ENCODE data around the gene ZNF611.
"Not testable (repeated sequence)": the region's sequence is repeated elsewhere in the genome, so short reads cannot be mapped to it uniquely, and the experiment has no call there.

The ZNF611 gene

DNA sequence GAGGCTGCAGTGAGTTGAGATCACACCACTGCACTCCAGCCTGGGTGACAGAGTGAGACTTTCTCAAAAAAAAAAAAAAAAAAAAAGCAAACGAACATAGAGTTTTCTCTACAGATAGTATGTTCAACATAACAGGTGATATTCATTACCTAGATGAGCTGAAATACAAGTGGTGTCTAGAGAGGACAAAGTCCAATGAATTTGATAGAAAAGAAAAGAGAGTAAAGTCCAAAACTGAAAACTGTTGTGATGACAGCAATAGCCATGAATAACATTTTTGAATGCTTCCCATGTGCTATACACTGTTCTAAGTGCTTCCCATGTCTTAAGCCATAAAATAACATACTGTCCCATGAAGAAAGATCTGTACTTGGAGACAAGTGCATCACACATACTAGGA, 53.6 kb downstream of the ZNF611 start:
- DNase-seq = not testable (repeated sequence)

DNA sequence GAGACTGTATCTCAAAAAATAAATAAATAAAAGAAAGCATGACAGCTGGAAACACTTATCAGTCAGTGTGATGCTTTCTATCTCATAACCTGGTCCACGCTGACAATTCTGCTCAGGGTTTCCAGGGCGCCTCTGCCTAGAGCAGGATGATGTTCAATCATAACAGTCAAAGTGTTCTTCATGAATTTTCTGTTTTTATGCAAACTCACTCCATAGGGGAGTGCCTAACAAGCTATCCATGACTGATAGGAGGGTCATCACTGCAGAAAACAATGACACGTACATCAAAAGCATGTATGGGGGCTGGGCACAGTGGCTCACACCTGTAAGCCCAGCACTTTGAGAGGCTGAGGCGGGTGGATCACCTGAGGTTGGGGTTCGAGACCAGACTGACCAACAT, 55.2 kb downstream of the ZNF611 start:
- no peak for DNase-seq

DNA sequence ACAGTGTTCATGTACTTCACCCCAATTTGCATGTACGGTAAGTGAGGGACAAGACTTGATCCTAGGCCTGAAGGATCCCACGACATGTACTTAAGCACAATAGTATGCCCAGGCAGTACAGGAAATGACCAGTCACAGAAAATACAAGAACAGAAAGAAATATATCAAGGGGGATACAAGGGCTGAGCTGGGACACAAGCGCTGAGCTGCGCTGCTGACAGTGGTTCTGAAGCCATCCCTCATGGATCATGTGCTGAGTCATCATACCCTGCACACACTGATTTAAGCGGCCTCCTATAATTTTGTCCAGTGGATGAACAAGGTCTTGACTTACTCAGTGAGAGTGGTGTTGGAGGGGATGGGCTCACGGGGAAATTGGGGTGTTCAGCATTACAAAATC, 59.6 kb downstream of the ZNF611 start:
- not testable (repeated sequence) for DNase-seq

DNA sequence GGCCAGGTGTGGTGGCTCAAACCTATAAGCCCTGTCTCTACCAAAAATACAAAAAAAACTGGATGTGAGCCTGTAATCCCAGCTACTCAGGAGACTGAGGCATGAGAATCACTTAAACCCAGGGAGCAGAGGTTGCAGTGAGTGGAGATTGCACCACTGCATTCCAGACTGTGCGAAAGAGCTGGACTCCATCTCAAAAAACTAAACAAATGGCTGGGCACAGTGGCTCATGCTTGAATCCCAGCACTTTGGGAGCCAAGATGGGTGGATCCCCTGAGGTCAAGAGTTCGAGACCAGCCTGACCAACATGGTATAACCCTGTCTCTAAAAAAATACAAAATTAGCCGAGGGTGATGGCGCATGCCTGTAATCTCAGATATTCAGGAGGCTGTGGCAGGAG, 61.8 kb downstream of the ZNF611 start:
- no peak for DNase-seq

DNA sequence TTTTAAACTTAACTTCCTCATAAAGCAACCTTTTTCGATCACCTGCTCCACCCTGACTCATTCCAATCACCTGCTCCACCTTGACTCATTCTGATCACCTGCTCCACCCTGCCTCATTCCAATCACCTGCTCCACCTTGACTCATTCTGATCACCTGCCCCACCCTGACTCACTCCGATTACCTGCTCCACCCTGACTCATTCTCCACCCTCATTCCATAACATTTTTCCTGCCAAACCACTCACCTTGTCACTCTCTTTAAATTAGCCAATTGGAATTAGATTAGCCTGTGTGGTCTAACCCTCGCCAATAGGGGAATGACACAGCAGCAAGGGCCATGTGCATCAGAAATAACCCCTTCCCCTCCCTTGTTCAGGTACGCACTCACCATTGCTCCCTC, 64.8 kb downstream of the ZNF611 start:
- no peak for DNase-seq

DNA sequence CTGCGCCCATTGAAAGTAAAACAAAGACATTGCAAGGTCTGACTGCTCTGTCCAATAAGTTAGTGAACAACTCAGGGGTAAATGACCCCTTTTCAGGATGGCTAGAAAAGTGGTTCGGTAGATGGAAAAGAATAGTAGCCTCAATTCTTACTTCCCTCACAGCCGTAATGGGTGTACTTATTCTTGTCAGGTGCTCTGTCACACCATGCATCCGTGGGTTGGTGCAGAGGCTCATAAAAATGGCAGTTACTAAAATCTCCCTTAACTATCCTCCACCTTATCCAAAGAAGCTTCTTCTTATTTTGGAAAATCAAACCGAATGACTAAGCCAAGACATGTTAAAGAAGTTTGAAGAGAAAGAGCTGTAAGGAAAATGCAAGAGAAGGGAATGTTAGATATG, 65.3 kb downstream of the ZNF611 start:
- DNase-seq = no peak

DNA sequence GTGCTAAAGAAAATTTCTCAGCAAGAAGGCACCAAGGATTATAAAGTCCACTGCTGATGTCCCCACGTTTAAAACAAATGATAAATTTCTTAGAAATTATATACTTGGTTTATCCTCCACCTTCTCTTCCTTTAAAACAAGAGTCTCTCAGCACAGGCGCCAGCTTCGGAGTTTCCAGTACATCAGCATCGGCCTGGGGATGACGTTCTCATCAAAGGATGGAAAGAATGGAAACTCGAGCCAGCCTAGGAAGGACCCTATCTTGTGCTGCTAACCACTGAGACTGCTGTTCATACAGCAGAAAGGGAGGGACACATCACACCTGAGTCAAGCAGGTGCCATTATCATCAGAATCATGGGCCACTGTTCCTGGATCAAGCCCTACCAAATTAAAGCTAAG, 66.9 kb downstream of the ZNF611 start:
- DNase-seq = no peak

DNA sequence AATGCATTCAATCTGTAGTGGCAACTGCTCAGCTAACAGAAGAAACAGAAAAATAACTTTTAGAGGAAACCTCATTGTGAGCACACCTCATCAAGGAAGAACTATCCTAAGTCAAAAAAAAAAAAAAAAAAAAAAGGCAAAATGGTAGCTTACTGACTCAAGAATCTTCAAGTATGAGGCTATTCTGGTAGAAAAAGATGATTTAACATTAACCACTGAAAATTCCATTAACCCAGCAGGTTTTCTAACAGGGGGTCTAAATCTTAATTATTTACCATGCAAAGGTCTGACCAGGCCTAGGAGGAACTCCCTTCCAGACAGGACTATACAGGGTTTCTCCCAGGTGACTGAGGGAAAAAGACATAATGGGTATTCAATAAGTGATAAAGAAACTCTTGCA, 68.3 kb downstream of the ZNF611 start:
- DNase-seq = no peak

DNA sequence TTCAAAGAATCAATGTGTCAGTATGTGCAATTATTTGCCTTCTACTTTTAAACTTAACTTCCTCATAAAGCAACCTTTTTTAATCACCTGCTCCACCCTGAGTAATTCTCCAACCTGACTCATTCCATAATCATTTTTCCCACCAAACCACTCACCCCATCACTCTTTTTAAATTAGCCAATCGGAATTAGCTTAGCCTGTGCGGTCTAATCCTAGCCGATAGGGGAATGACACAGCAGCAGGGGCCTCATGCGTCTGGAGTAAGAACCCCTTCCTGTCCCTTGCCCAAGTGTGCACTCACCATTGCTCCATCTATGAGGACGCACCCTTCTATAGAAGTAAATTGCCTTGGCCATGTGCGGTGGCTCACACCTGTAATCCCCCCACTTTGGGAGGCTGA, 69.3 kb downstream of the ZNF611 start:
- DNase-seq = no peak

DNA sequence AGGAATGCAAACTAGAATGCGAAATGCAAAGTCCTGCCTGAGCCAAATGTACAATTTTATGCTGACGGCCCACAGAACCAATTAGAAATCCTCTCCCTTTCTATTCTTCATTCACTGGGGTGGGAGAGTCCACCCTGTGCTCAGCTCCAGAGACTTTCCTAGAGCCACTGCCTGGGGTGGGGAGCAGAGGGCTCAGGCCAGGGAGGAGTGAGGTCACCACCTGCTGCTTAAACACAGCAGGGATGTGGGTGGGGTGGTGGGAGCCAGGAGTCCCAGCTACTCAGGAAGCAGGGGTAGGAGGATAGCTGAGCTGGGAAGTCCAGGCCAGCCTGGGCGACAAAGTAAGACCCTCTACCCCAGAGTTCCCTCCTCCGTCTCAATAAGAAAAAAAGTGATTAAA, 69.8 kb downstream of the ZNF611 start:
- DNase-seq = no peak

DNA sequence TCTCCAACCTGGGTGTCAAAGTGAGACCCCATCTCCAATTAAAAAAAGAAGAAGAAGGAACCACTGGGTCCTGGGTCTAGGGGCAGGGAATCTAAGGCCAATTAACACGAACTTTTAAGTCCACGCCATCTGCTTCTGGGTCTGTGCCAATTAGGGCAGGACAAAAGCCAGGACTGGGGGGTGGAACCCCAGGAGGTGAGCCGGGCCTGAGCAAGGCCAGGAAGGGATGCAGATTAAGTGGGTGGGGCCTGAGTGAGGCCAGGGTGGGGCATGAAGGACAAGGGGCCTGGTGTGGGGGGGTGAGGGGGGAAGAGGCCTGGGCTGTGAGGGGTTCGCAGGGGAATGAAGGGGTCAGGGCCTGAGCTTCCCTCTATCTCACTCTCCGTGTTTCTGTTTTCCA, 70.4 kb downstream of the ZNF611 start:
- peak in 1 of 56 donors; percentile 4 for DNase-seq

DNA sequence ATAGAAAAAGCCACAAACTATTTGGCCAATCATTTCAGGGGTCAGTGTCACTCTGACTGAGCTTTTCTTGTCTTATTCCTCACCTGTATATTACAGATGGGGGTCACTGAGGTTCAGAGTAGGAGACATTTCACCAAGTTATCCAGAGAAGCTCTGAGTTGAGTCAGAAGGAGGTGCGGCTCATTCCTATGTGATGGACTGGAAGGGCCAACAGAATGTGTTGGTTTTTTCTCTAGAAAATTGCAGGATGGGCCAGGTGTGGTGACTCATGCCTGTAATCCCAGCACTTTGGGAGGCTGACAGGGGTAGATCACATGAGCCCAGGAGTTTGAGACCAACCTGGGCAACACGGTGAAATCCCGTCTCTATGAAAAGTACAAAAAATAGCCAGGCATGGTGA, 72.2 kb downstream of the ZNF611 start:
- no peak for DNase-seq

DNA sequence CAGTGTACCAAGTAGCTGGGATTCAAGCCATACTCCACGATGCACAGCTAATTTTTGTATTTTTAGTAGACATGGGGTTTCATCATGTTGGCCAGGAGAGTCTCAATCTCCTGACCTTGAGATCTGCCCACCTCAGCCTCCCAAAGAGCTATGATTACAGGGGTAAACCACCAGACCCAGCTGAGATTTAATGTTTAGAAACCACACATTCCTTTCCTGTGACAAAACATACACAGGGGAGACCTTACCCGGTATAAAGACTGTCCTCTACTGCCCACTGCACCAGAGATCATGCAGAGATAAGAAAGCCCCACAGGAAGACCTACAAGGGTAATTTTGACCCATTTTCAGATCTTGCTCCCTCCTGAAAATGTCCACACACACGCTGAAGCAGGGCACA, 73.9 kb downstream of the ZNF611 start:
- DNase-seq = no peak

DNA sequence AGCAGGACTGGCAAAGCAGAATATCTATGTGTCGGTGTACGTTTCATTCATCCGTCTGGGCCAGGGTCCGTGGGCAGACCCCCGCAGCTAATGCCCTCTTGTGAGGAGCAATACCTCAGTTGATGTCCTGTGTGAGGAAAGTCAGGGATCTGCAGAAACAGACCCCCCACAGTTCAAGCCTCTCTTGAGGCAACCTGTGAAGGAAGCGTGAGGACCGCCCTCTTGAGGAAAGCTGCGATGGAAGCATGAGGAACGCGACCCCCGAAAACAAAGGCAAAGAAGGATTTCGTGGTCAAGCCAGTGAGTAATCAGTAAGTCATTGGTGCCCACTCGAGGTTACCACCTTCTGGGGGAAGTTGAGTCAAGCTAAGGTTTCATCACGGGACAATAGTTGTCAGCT, 75.8 kb downstream of the ZNF611 start:
- DNase-seq = no peak

DNA sequence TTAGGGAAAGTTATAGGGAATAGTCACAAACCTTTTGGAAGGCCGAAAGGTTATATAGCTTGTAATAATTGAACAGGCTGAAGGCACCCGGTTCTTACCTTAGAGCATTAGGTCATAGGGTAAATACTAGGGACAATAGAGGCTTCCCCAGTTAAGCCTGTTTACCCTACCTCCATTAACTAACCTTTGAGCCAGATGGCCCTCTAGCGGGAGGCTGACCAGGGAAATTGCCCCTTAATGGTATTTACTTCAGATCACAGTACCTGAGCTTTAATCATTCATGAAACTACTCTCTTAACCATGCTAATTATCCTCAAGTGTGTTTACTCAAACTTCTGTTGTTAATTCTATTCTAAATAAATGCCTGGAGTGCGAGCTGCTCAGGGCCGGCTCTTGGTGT, 76.2 kb downstream of the ZNF611 start:
- DNase-seq = no peak

DNA sequence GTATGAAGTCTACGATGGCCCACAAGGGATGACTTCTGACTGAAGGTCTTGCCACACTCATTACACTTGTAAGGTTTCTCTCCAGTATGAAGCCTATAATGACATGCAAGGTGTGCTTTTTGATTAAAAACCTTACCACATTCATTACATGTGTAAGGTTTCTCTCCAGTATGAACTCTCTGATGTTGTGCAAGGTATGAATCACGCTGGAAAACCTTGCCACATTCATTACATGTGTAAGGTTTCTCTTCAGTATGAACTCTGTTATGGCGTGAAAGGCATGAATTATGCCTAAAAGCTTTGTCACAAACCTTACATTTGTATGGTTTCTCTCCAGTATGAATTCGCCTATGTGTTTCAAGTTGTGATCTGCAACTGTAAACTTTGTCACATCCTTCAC, 81.7 kb downstream of the ZNF611 start:
- no peak for DNase-seq
